H1 (cell line): Measurements from ENCODE around the gene COL5A1. TPM values are rescaled to one million over a fixed set of nuclear protein-coding genes. Genes with fewer than 3 reads are reported as not detected.

Experiments used
- BCL11A ChIP-seq, 2 experiments: IDR thresholded peaks; one replicate each; pipeline ENCODE4 v1.6.1; 2011; ENCODE audit warnings: low read depth in 2 of 2, low read length in 2 of 2, mild to moderate bottlenecking in 2 of 2
- CHD7 ChIP-seq: fragments of 300-600 bp; sonication (generic); IDR thresholded peaks from 2 replicates; pipeline ENCODE4 v1.7.1; 2012; ENCODE audit warnings: low read length, moderate library complexity, mild to moderate bottlenecking, inconsistent platforms; ENCODE audit not compliant: insufficient replicate concordance
- JUN ChIP-seq: IDR thresholded peaks from 2 replicates; pipeline ENCODE4 v1.6.1; 2011; ENCODE audit warnings: low read depth, mild to moderate bottlenecking, improper control_type of control experiment, low read length
- MAFK ChIP-seq: IDR thresholded peaks from 2 replicates; pipeline ENCODE4 v1.6.1; 2012; ENCODE audit warnings: low read depth, mild to moderate bottlenecking, improper control_type of control experiment, low read length
- RNF2 ChIP-seq: fragments of 200-900, 300-1000 bp; sonication (generic); IDR thresholded peaks from 2 replicates; pipeline ENCODE4 v1.7.1; 2016; ENCODE audit warnings: borderline replicate concordance, low read depth, mild to moderate bottlenecking, antibody characterized with exemption, low read length; ENCODE audit not compliant: poor library complexity, severe bottlenecking; ENCODE audit errors: missing control alignments
- RXRA ChIP-seq: IDR thresholded peaks from 2 replicates; pipeline ENCODE4 v1.6.1; 2011; ENCODE audit warnings: low read depth, mild to moderate bottlenecking, low read length, moderate library complexity; ENCODE audit not compliant: insufficient read depth
- USF2 ChIP-seq: IDR thresholded peaks from 2 replicates; pipeline ENCODE4 v1.6.1; 2011; ENCODE audit warnings: low read length, improper control_type of control experiment
- polyA plus RNA-seq, 7 experiments: library from polyadenylated mRNA; depleted of rRNA in 3 of 7; stranded (reverse) in 5 of 7; unstranded in 2 of 7; fragments of >200 nt in 5 of 7; fragments of 200-250 nt in 2 of 7; gene quantifications; 1 replicate in 5 of 7; 2 replicates in 1 of 7; 4 replicates in 1 of 7; pipeline versions ENCODE4 v1.2.1 to v1.2.3, GENCODE V29; 2011 to 2013; ENCODE audit warnings: missing spikeins in 2 of 7, mixed read lengths in 2 of 7
- total RNA-seq: library from RNA; stranded (reverse); fragmentation: NEBNext Ultra II Directional; extraction: Animal tissue kit (Norgen Biotek cat#: 25700); gene quantifications from 2 replicates; pipeline ENCODE4 v1.2.1, GENCODE V29; 2021
- TF ChIP-seq, protein P1 (sequence below): IDR thresholded peaks from 2 replicates; pipeline ENCODE4 v1.6.1; 2012; ENCODE audit warnings: low read length, inconsistent platforms

COL5A1 gene
- total and polyA plus RNA-seq, 2 of the 8 experiments (the other 6 are each of a cell fraction or from before 2014, with no cell fraction given) = 3.8 to 12.0 TPM

DNA sequence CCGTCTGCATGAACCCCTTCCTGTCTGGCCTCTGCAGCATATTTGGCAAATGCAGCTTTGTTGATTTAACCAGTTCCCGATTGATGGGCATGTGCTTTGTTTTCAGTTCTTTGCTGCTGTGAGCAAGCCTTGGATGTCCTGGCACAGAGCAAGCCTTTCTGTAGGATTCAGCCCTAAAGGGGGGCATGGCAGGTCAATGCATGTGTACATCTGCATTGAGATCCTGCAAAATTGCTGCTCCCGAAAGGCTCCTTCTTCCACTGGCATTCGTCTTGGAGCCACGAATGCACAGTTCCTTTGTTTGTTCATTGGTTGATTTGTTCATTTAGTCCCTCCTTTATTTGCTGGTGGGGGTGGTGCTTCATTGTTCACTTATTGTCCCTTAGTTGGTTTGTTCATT lies 34.8 kb downstream of the COL5A1 start (continued):
- TF ChIP-seq CHD7 = no peak
- TF ChIP-seq RNF2 = no peak
- no peak for TF ChIP-seq USF2
- TF ChIP-seq, protein P1, sequence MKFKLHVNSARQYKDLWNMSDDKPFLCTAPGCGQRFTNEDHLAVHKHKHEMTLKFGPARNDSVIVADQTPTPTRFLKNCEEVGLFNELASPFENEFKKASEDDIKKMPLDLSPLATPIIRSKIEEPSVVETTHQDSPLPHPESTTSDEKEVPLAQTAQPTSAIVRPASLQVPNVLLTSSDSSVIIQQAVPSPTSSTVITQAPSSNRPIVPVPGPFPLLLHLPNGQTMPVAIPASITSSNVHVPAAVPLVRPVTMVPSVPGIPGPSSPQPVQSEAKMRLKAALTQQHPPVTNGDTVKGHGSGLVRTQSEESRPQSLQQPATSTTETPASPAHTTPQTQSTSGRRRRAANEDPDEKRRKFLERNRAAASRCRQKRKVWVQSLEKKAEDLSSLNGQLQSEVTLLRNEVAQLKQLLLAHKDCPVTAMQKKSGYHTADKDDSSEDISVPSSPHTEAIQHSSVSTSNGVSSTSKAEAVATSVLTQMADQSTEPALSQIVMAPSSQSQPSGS = no peak
- TF ChIP-seq JUN = no peak
- no peak for TF ChIP-seq RXRA
- no peak for TF ChIP-seq MAFK
- no peak for TF ChIP-seq BCL11A (IDR thresholded peaks at IDR 0.05; ENCODE audit: low read depth in 2 of 2, low read length in 2 of 2)
